SK-N-MC (cell line): ENCODE results near the gene PSMC3.

Experiments used
- EZH2 ChIP-seq: fragments of 200-600 bp; sonication (generic); IDR thresholded peaks from one replicate; pipeline ENCODE4 v1.6.1; 2017; ENCODE audit warnings: antibody characterized with exemption
- POLR2AphosphoS5 ChIP-seq: IDR thresholded peaks from 2 replicates; pipeline ENCODE4 v1.6.1; 2012; ENCODE audit warnings: mild to moderate bottlenecking, low read depth, low read length, borderline replicate concordance

DNA sequence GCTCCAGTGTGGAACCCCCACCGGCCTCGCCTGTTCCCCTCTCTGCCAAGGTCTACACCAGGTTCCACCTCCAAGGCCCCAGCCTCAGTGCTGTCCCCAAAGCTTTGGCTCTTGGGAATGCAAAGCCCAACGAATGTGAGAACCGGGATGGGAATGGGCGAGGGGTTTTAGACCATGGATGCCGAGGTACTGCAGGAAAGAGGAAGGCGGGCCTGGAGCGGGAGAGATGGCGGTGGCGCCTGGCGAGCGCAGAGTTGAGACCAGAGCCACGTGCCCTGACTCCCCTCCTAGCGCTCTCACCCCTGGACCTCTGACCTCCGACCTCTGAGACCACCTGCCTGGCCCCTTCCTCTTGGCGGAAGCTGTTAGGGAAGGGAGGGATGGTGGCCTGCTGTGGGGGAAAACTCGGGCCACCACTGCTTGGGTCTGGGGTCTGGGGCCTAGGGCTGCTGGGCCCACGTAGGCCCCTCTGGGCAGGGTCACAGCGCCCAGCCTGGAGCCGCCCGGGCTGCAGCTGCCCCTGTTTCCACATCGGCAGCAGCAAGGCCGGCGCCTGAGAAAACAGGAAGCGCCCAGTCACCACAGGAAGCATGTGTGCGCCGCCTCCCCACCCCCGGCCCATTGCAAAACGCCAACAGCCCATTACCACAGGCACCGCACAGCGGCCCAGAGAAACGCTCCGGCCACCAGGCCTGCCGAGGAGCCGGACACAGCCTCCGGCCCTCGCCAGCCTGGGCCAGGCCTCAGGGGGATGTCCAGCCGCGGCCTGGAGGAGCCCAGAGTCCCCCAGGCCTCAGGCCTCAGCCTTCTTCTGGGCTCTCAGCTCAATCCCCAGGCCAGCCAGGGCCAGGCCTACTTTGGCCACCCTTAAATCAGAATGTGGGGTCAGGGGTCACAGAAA lies 31.7 kb downstream of the PSMC3 start:
- no peak for TF ChIP-seq POLR2AphosphoS5
- no peak for TF ChIP-seq EZH2
